Measurements from ENCODE around the gene BCL2. TPM values are rescaled to one million over a fixed set of nuclear protein-coding genes. Genes with fewer than 3 reads are reported as not detected.

Gene BCL2
- total and polyA plus RNA-seq, 9 of the 15 experiments (the other 6 are each of a cell fraction or from before 2014, with no cell fraction given), result 0.10 to 1.1 (median 0.65) TPM

- no peaks in the 10 kb centered on the region for H3K36me3 ChIP-seq (ENCODE audit: control insufficient read depth, insufficient read depth, low read length)
- no peak overlapping the region for H3K4me2 ChIP-seq (ENCODE audit: insufficient read depth, low read length)
- H3K27ac ChIP-seq (ENCODE audit: extremely low read depth, low read depth, low read length), result no peak overlapping the region
- no peaks in the 10 kb centered on the region for H3K9me3 ChIP-seq (replicated peaks; ENCODE audit: control insufficient read depth, insufficient read depth, low read depth, low read length)
- ChIA-PET CTCF (ENCODE audit: low intra/inter-chr PET ratio) (no interaction called here), POLR2A (no interaction called here)
- no peaks in the 10 kb centered on the region for H3K79me2 ChIP-seq (ENCODE audit: control insufficient read depth, insufficient read depth, low read length)
- in situ Hi-C loops (cut with MboI), result no loop called here
- H3K4me3 ChIP-seq, result no peak overlapping the region
- H2AFZ ChIP-seq (ENCODE audit: low read depth, low read length), result no peak overlapping the region
- H3K4me1 ChIP-seq (replicated peaks in 1 of 2; ENCODE audit: control insufficient read depth in 2 of 2, insufficient read depth in 2 of 2, low read length in 2 of 2), result peaks cover 2% of the 10 kb centered on the region in 2 experiments; a peak in 4 of 5 replicates
- FAIRE-seq (no peak), ATAC-seq (no peak), DNase-seq (ENCODE audit: extremely low read depth in 1 of 4, low spot score in 3 of 4) (no peak)
- WGBS (ENCODE audit: insufficient coverage, low coverage, missing lambda C conversion rate), result 4% methylated on average over 5 of the region's 5 CpGs
- intact Hi-C loops (cut with micrococcal nuclease), result no loop called here
- TF ChIP-seq ZNF143 (CRISPR knock-in tag; IDR thresholded peaks at IDR 0.05) (no peak), ZNF699 (CRISPR knock-in tag; IDR thresholded peaks at IDR 0.05; ENCODE audit: insufficient replicate concordance) (no peak), RNF2 (IDR thresholded peaks at IDR 0.05) (no peak)
- no peaks in the 10 kb centered on the region for H4K20me1 ChIP-seq (replicated peaks; ENCODE audit: control insufficient read depth, insufficient read depth, low read length)
- H3K9me1 ChIP-seq (ENCODE audit: control insufficient read depth, insufficient read depth, low read length), result no peaks in the 10 kb centered on the region
- BruUV-seq (replicated peaks), result no TSS peak
- peaks cover 3 to 9% of the 10 kb centered on the region in 2 experiments; a peak in 3 of 5 replicates for H3K27me3 ChIP-seq (ENCODE audit: control insufficient read depth in 2 of 2, insufficient read depth in 2 of 2, low read length in 2 of 2)
- H3K9ac ChIP-seq (ENCODE audit: insufficient read depth in 1 of 2, low read depth in 2 of 2, low read length in 2 of 2), result no peak overlapping the region
These were observed 6.7 kb downstream of the BCL2 start for GRCh38 chr18:63312737-63313395.

DNA sequence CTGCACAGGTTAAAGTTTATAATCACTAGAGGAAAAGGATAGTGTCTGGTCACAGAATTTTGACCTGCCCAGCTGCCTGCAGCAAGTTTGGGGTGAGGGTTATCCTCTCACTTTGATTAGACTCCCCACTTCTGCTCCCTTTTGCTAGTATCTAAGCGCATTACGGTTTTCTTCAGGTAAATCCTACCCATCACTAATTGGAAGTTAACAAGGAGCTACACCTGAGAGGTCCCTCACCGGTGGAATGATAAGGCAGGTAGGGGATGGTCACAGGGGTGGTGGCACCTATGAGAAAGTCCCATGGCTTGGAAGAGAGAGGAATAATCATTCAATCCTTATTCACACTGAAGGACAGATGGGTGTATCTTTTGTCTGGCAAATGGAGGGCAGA lies 7.6 kb downstream of the BCL2 start:
- intact Hi-C loops (cut with micrococcal nuclease), result no loop called here
- no peak overlapping the region for H3K4me2 ChIP-seq (ENCODE audit: insufficient read depth, low read length)
- no peaks in the 10 kb centered on the region for H4K20me1 ChIP-seq (replicated peaks; ENCODE audit: control insufficient read depth, insufficient read depth, low read length)
- no peak overlapping the region for H3K9ac ChIP-seq (ENCODE audit: insufficient read depth in 1 of 2, low read depth in 2 of 2, low read length in 2 of 2)
- no peak for ATAC-seq
- H3K36me3 ChIP-seq (ENCODE audit: control insufficient read depth, insufficient read depth, low read length), result no peaks in the 10 kb centered on the region
- H3K4me3 ChIP-seq, result no peak overlapping the region
- TF ChIP-seq FOS (IDR thresholded peaks at IDR 0.05; ENCODE audit: extremely low read depth, insufficient read length) (no peak), ZNF224 (CRISPR knock-in tag; IDR thresholded peaks at IDR 0.05) (no peak), MAFG (tag; conservative IDR thresholded peaks at IDR 0.05) (no peak)
- no peak overlapping the region for H3K27ac ChIP-seq (ENCODE audit: extremely low read depth, low read depth, low read length)
- no peak overlapping the region for H2AFZ ChIP-seq (ENCODE audit: low read depth, low read length)
- FAIRE-seq, result no peak
- in situ Hi-C loops (cut with MboI), result no loop called here
- ChIA-PET POLR2A (no interaction called here), CTCF (ENCODE audit: low intra/inter-chr PET ratio) (no interaction called here)
- H3K4me1 ChIP-seq (replicated peaks in 1 of 2; ENCODE audit: control insufficient read depth in 2 of 2, insufficient read depth in 2 of 2, low read length in 2 of 2), result peaks cover 0 to 2% of the 10 kb centered on the region in 2 experiments; a peak in 2 of 5 replicates
- H3K79me2 ChIP-seq (ENCODE audit: control insufficient read depth, insufficient read depth, low read length), result no peaks in the 10 kb centered on the region
- DNase-seq (ENCODE audit: extremely low read depth in 1 of 4, low spot score in 3 of 4), result no peak
- H3K9me3 ChIP-seq (replicated peaks; ENCODE audit: control insufficient read depth, insufficient read depth, low read depth, low read length), result no peaks in the 10 kb centered on the region
- BruUV-seq (replicated peaks), result no TSS peak
- 0% methylated on average over 3 of the region's 3 CpGs for WGBS (ENCODE audit: insufficient coverage, low coverage, missing lambda C conversion rate)
- no peaks in the 10 kb centered on the region for H3K9me1 ChIP-seq (ENCODE audit: control insufficient read depth, insufficient read depth, low read length)
- H3K27me3 ChIP-seq (ENCODE audit: control insufficient read depth in 2 of 2, insufficient read depth in 2 of 2, low read length in 2 of 2), result peaks cover 3 to 9% of the 10 kb centered on the region in 2 experiments; a peak in 3 of 5 replicates

All from K562 (cell line).